HepG2 (cell line): ENCODE results near the gene CARD19. TPM values are rescaled to one million over a fixed set of nuclear protein-coding genes. Genes with fewer than 3 reads are reported as not detected.

Experiments used
- CENPX ChIP-seq: sonication (generic); formaldehyde crosslinking; IDR thresholded peaks from 2 replicates; pipeline ENCODE4 v1.9.0; 2021; ENCODE audit warnings: mild to moderate bottlenecking, missing genetic modification reagents, moderate library complexity
- EZH2 ChIP-seq: conservative IDR thresholded peaks from 2 replicates; pipeline ENCODE4 v1.6.1; 2012; ENCODE audit warnings: mild to moderate bottlenecking, low read depth, low read length, moderate library complexity
- GABPB1 ChIP-seq: IDR thresholded peaks from 2 replicates; pipeline ENCODE4 v1.6.1; 2016; ENCODE audit warnings: mild to moderate bottlenecking, missing genetic modification reagents, moderate library complexity, missing compliant biosample characterization
- GPN1 ChIP-seq: sonication (generic); formaldehyde crosslinking; IDR thresholded peaks from 2 replicates; pipeline ENCODE4 v1.5.1; 2020; ENCODE audit warnings: missing genetic modification reagents, borderline replicate concordance
- KLF9 ChIP-seq: IDR thresholded peaks from 2 replicates; pipeline ENCODE4 v1.6.1; 2016; ENCODE audit warnings: low read depth
- MZF1 ChIP-seq: sonication (generic); formaldehyde crosslinking; IDR thresholded peaks from 2 replicates; pipeline ENCODE4 v1.8.1; 2023; ENCODE audit warnings: mild to moderate bottlenecking, missing genetic modification reagents, borderline replicate concordance
- NFKBIZ ChIP-seq: IDR thresholded peaks from 2 replicates; pipeline ENCODE4 v1.6.1; 2018; ENCODE audit warnings: missing genetic modification reagents, missing compliant biosample characterization
- PHF8 ChIP-seq: sonication (generic); formaldehyde crosslinking; IDR thresholded peaks from 2 replicates; pipeline ENCODE4 v1.5.0; 2020; ENCODE audit warnings: missing genetic modification reagents
- TARDBP ChIP-seq: sonication (generic); formaldehyde crosslinking; IDR thresholded peaks from 2 replicates; pipeline ENCODE4 v1.8.0; 2022; ENCODE audit warnings: mild to moderate bottlenecking, missing genetic modification reagents
- YY1 ChIP-seq: IDR thresholded peaks from 2 replicates; pipeline ENCODE4 v1.6.1; 2011; ENCODE audit warnings: low read length, low read depth, moderate library complexity, mild to moderate bottlenecking; ENCODE audit not compliant: insufficient read depth, insufficient replicate concordance
- ZBTB21 ChIP-seq: sonication (generic); formaldehyde crosslinking; IDR thresholded peaks from 2 replicates; pipeline ENCODE4 v1.4.0; 2020; ENCODE audit warnings: missing genetic modification reagents
- ZC3H4 ChIP-seq: sonication (generic); formaldehyde crosslinking; IDR thresholded peaks from 2 replicates; pipeline ENCODE4 v1.4.0; 2020; ENCODE audit warnings: missing genetic modification reagents, borderline replicate concordance
- ZMYM2 ChIP-seq: sonication (generic); formaldehyde crosslinking; IDR thresholded peaks from 2 replicates; pipeline ENCODE4 v1.8.0; 2022; ENCODE audit warnings: mild to moderate bottlenecking, missing genetic modification reagents
- ZNF296 ChIP-seq: sonication (generic); formaldehyde crosslinking; conservative IDR thresholded peaks from 2 replicates; pipeline ENCODE4 v1.5.0; 2020; ENCODE audit warnings: mild to moderate bottlenecking, missing genetic modification reagents
- ZNF3 ChIP-seq: IDR thresholded peaks from 2 replicates; pipeline ENCODE4 v1.7.0; 2017; ENCODE audit warnings: inconsistent platforms
- ZNF337 ChIP-seq: sonication (generic); formaldehyde crosslinking; IDR thresholded peaks from 2 replicates; pipeline ENCODE4 v1.5.1; 2020; ENCODE audit warnings: missing genetic modification reagents, low read depth, mild to moderate bottlenecking, borderline replicate concordance
- ZNF34 ChIP-seq: sonication (generic); formaldehyde crosslinking; IDR thresholded peaks from 2 replicates; pipeline ENCODE4 v1.4.0; 2020; ENCODE audit warnings: mild to moderate bottlenecking, missing genetic modification reagents, borderline replicate concordance
- ZNF350 ChIP-seq: sonication (generic); formaldehyde crosslinking; IDR thresholded peaks from 2 replicates; pipeline ENCODE4 v1.4.0; 2020; ENCODE audit warnings: mild to moderate bottlenecking, low read depth, missing genetic modification reagents, borderline replicate concordance
- ZNF383 ChIP-seq: sonication (generic); formaldehyde crosslinking; IDR thresholded peaks from 2 replicates; pipeline ENCODE4 v1.4.0; 2020; ENCODE audit warnings: missing genetic modification reagents, mild to moderate bottlenecking, borderline replicate concordance
- ZSCAN31 ChIP-seq: sonication (generic); formaldehyde crosslinking; IDR thresholded peaks from 2 replicates; pipeline ENCODE4 v1.5.0; 2020; ENCODE audit warnings: low read depth, mild to moderate bottlenecking, missing genetic modification reagents
- polyA plus RNA-seq, 8 experiments: library from polyadenylated mRNA; depleted of rRNA in 3 of 8; stranded (reverse) in 7 of 8; unstranded in 1 of 8; fragments of >200 nt; fragmentation: Illumina TruSeq in 4 of 8; extraction: Trizol in 4 of 8; gene quantifications; 2 replicates each; pipeline versions ENCODE4 v1.2.1 to v1.2.3, GENCODE V29; 2011 to 2016; ENCODE audit warnings: low read depth in 4 of 8, missing spikeins in 1 of 8, mixed read lengths in 1 of 8; ENCODE audit not compliant: insufficient read depth in 1 of 8
- total RNA-seq, 5 experiments: library from RNA; depleted of rRNA; stranded (reverse); fragments of >200 nt; fragmentation: Illumina TruSeq; extraction: Trizol; gene quantifications; 2 replicates each; pipeline ENCODE4 v1.2.3, GENCODE V29; 2016; ENCODE audit warnings: low read depth in 1 of 5
- TF ChIP-seq, protein P1 (sequence below): IDR thresholded peaks from 2 replicates; pipeline ENCODE4 v1.6.1; 2016; ENCODE audit warnings: low read depth, control low read depth
- TF ChIP-seq, protein P2 (sequence below): fragments of 450-650 bp; IDR thresholded peaks from 2 replicates; pipeline ENCODE4 v1.6.1; 2016
- TF ChIP-seq, protein P3 (sequence below): sonication (generic); formaldehyde crosslinking; conservative IDR thresholded peaks from 2 replicates; pipeline ENCODE4 v1.8.0; 2022; ENCODE audit warnings: mild to moderate bottlenecking, moderate library complexity, missing genetic modification reagents
- TF ChIP-seq, protein P4 (sequence below): sonication (generic); formaldehyde crosslinking; IDR thresholded peaks from 2 replicates; pipeline ENCODE4 v1.8.0; 2022; ENCODE audit warnings: missing genetic modification reagents, mild to moderate bottlenecking, inconsistent platforms, borderline replicate concordance
- TF ChIP-seq, protein P5 (sequence below): sonication (generic); formaldehyde crosslinking; IDR thresholded peaks from 2 replicates; pipeline ENCODE4 v1.8.1; 2023; ENCODE audit warnings: mild to moderate bottlenecking, moderate library complexity, missing genetic modification reagents

Gene CARD19
- total and polyA plus RNA-seq, 2 of the 13 experiments (the other 11 are each of a cell fraction or from before 2014, with no cell fraction given): 18.4 to 47.2 TPM

DNA sequence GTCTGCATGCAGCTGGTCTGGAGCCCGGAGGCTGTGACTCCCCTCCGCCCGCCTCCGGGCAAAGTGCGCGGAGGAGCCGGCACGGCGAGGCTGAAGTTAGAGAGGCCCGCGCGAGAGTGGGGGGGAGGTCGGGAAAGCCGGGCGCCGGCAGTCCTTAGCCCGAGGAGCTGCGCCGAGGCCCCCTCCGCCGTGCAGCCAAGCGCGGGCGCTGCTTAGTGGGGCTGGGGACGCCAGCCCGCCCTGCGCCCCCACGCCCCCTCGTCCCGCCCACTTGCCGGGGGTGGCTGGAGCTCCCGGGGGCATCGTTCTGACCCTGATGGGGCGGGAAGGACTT is 37.6 kb downstream of the CARD19 start (continued):
- TF ChIP-seq EZH2 (no peak), MZF1 (CRISPR knock-in tag) (no peak), ZC3H4 (no peak; the same call in 1 of the 2 replicates), ZSCAN31 (no peak), TARDBP (peak; percentile 4; the same call in 1 of the 2 replicates), GABPB1 (peak; percentile 63; the same call in 1 of the 2 replicates), KLF9 (CRISPR knock-in tag) (no peak), YY1 (peak; percentile 57), NFKBIZ (CRISPR knock-in tag) (no peak), ZBTB21 (CRISPR knock-in tag) (peak; percentile 65; the same call in 1 of the 2 replicates), ZNF383 (CRISPR knock-in tag) (no peak), PHF8 (CRISPR knock-in tag) (no peak), ZNF34 (CRISPR knock-in tag) (no peak), GPN1 (CRISPR knock-in tag) (no peak), ZNF337 (CRISPR knock-in tag) (no peak), ZMYM2 (no peak), ZNF350 (CRISPR knock-in tag) (no peak), CENPX (CRISPR knock-in tag) (no peak), ZNF296 (CRISPR knock-in tag) (no peak), ZNF3 (CRISPR knock-in tag) (0 out of 2 replicates have a peak, but pooled peaks have one; percentile 16)
- TF ChIP-seq, protein P1, sequence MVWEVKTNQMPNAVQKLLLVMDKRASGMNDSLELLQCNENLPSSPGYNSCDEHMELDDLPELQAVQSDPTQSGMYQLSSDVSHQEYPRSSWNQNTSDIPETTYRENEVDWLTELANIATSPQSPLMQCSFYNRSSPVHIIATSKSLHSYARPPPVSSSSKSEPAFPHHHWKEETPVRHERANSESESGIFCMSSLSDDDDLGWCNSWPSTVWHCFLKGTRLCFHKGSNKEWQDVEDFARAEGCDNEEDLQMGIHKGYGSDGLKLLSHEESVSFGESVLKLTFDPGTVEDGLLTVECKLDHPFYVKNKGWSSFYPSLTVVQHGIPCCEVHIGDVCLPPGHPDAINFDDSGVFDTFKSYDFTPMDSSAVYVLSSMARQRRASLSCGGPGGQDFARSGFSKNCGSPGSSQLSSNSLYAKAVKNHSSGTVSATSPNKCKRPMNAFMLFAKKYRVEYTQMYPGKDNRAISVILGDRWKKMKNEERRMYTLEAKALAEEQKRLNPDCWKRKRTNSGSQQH (CRISPR knock-in tag): no peak
- TF ChIP-seq, protein P2, sequence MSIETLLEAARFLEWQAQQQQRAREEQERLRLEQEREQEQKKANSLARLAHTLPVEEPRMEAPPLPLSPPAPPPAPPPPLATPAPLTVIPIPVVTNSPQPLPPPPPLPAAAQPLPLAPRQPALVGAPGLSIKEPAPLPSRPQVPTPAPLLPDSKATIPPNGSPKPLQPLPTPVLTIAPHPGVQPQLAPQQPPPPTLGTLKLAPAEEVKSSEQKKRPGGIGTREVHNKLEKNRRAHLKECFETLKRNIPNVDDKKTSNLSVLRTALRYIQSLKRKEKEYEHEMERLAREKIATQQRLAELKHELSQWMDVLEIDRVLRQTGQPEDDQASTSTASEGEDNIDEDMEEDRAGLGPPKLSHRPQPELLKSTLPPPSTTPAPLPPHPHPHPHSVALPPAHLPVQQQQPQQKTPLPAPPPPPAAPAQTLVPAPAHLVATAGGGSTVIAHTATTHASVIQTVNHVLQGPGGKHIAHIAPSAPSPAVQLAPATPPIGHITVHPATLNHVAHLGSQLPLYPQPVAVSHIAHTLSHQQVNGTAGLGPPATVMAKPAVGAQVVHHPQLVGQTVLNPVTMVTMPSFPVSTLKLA: 0 out of 2 replicates have a peak, but pooled peaks have one; percentile 12
- TF ChIP-seq, protein P3, sequence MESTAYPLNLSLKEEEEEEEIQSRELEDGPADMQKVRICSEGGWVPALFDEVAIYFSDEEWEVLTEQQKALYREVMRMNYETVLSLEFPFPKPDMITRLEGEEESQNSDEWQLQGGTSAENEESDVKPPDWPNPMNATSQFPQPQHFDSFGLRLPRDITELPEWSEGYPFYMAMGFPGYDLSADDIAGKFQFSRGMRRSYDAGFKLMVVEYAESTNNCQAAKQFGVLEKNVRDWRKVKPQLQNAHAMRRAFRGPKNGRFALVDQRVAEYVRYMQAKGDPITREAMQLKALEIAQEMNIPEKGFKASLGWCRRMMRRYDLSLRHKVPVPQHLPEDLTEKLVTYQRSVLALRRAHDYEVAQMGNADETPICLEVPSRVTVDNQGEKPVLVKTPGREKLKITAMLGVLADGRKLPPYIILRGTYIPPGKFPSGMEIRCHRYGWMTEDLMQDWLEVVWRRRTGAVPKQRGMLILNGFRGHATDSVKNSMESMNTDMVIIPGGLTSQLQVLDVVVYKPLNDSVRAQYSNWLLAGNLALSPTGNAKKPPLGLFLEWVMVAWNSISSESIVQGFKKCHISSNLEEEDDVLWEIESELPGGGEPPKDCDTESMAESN (CRISPR knock-in tag): 0 out of 2 replicates have a peak, but pooled peaks have one; percentile 27
- TF ChIP-seq, protein P4, sequence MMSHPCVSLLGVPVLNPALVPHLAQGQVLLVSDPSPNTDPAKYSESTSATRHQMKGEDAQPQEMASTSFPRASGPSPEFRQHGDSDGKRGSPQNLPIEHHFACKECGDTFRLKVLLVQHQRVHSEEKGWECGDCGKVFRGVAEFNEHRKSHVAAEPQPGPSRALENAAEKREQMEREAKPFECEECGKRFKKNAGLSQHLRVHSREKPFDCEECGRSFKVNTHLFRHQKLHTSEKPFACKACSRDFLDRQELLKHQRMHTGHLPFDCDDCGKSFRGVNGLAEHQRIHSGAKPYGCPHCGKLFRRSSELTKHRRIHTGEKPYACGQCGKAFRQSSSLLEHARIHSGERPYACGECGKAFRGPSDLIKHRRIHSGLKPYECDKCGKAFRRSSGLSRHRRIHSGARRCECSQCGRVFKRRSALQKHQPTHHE (CRISPR knock-in tag): peak; percentile 82
- TF ChIP-seq, protein P5, sequence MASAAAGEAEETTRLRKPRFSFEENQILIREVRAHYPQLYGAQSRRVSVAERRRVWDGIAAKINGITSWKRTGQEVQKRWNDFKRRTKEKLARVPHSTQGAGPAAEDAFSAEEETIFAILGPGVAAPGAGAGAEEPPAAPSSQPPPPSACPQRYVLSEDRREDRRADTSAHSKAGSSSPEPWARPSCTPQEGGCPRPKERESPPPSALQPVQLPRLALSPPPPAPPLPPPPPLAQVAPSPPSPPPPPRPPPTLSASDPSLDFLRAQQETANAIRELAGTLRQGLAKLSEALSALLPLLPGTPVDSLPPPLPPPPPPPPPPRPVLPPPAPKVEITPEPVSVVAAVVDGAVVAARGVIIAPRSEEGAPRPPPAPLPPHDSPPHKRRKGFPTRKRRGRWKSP (CRISPR knock-in tag): peak; percentile 22; the same call in 1 of the 2 replicates
